ENCODE measurements around the gene SCAF1. TPM values are rescaled to one million over a fixed set of nuclear protein-coding genes. Genes with fewer than 3 reads are reported as not detected.

Gene SCAF1
- total RNA-seq, 1 donor from 2014 or later: 61.0 TPM

GRCh38 chr19:49701271-49701786, 59.3 kb downstream of the SCAF1 start:
- no peaks in the 10 kb centered on the region for H3K9me3 Mint-ChIP-seq
- H3K36me3 Mint-ChIP-seq (ENCODE audit: low read depth): no peaks in the 10 kb centered on the region
- intact Hi-C loops (cut with micrococcal nuclease): no loop called here
- TF ChIP-seq, protein P1, sequence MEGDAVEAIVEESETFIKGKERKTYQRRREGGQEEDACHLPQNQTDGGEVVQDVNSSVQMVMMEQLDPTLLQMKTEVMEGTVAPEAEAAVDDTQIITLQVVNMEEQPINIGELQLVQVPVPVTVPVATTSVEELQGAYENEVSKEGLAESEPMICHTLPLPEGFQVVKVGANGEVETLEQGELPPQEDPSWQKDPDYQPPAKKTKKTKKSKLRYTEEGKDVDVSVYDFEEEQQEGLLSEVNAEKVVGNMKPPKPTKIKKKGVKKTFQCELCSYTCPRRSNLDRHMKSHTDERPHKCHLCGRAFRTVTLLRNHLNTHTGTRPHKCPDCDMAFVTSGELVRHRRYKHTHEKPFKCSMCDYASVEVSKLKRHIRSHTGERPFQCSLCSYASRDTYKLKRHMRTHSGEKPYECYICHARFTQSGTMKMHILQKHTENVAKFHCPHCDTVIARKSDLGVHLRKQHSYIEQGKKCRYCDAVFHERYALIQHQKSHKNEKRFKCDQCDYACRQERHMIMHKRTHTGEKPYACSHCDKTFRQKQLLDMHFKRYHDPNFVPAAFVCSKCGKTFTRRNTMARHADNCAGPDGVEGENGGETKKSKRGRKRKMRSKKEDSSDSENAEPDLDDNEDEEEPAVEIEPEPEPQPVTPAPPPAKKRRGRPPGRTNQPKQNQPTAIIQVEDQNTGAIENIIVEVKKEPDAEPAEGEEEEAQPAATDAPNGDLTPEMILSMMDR (IDR thresholded peaks at IDR 0.05): no peak
- POLR2A ChIA-PET: no interaction called here
- ATAC-seq (ENCODE audit: low read depth) (no peak), DNase-seq (no peak)
- no peaks in the 10 kb centered on the region for H3K4me1 Mint-ChIP-seq
- no peak overlapping the region for H3K27ac Mint-ChIP-seq
- no peak overlapping the region for H3K4me3 Mint-ChIP-seq
- CTCF ChIA-PET: no interaction called here
- H3K27me3 Mint-ChIP-seq: peaks cover 2% of the 10 kb centered on the region

DNA sequence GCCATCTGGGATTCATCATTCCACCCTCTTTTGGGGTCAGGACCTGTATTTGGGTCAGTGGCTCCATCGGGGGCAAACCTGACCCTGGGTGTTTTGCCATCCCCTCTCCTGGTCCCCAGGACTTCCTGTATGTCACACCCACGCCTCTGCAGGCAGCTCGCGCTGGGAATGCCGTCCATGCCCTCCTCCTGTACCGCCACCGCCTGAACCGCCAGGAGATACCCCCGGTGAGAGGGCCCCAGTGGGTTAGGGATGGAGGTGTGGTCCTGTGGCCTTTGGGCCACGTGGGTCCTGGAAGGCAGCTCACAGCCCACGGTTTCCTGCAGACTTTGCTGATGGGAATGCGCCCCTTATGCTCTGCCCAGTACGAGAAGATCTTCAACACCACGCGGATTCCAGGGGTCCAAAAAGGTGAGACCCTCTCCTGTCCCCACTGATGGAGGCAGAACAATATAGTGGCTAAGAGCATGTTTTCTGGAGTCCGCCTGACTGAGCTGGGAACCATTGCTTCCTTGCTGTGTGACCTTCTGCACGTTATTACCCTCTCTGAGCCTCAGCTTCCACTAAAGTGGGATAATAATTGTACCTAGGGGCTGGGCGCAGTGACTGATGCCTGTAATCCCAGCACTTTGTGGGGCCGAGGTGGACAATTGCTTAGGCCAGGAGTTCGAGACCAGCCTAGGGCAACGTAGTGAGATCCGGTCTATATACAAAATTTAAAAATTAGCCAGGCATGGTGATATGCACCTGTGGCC, 63.1 kb downstream of the SCAF1 start:
- ChIA-PET CTCF (no interaction called here), POLR2A (interaction anchor here (0.6 kb wide), 1 partner anchor 20 kb away, joined by 3 read pairs; no protein-coding TSS in a partner anchor)
- Mint-ChIP-seq H3K4me1 (no peaks in the 10 kb centered on the region), H3K27ac (no peak overlapping the region), H3K9me3 (no peaks in the 10 kb centered on the region), H3K27me3 (peaks cover 10% of the 10 kb centered on the region), H3K4me3 (no peak overlapping the region), H3K36me3 (ENCODE audit: low read depth) (no peaks in the 10 kb centered on the region)
- TF ChIP-seq, protein P1 (IDR thresholded peaks at IDR 0.05): no peak
- intact Hi-C loops (cut with micrococcal nuclease): no loop called here
- ATAC-seq (ENCODE audit: low read depth) (no peak), DNase-seq (no peak)

DNA sequence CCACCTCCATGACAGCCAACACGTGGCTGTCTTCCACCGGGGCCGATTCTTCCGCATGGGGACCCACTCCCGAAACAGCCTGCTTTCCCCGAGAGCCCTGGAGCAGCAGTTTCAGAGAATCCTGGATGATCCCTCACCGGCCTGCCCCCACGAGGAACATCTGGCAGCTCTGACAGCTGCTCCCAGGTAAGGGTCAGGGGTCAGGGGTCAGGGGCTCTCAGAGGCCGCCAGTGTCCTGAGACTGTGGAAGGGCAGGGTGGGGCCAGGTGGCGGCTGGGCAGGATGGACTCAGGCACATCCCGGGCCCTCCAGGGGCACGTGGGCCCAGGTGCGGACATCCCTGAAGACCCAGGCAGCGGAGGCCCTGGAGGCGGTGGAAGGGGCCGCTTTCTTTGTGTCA, 63.9 kb downstream of the SCAF1 start:
- H3K4me3 Mint-ChIP-seq: no peak overlapping the region

More for the DNA sequence above, 63.9 kb downstream of the SCAF1 start:
- Mint-ChIP-seq H3K27ac (no peak overlapping the region), H3K4me1 (no peaks in the 10 kb centered on the region), H3K27me3 (peaks cover 11% of the 10 kb centered on the region), H3K36me3 (ENCODE audit: low read depth) (no peaks in the 10 kb centered on the region), H3K9me3 (no peaks in the 10 kb centered on the region)
- DNase-seq (no peak), ATAC-seq (ENCODE audit: low read depth) (no peak)
- intact Hi-C loops (cut with micrococcal nuclease): no loop called here
- CTCF ChIA-PET: no interaction called here
- POLR2A ChIA-PET: no interaction called here
- TF ChIP-seq, protein P1 (IDR thresholded peaks at IDR 0.05): no peak

Other genes starting within 250 kb of the SCAF1 start
- not detected in 2 replicates for gene PTH2, start 218.8 kb upstream of the SCAF1 start, total RNA-seq
- gene GFY, start 216.8 kb upstream of the SCAF1 start, total RNA-seq: not detected in 2 replicates
- gene SLC17A7, start 200.7 kb upstream of the SCAF1 start, total RNA-seq: 0.15 and 0.55 TPM in 2 replicates
- gene PIH1D1, start 190.4 kb upstream of the SCAF1 start, total RNA-seq: 110 and 111 TPM in 2 replicates
- 61.4 and 61.6 TPM in 2 replicates for gene ALDH16A1, start 189.0 kb upstream of the SCAF1 start, total RNA-seq
- 15.4 and 17.7 TPM in 2 replicates for gene FLT3LG, start 168.0 kb upstream of the SCAF1 start, total RNA-seq
- 6,642 and 7,342 TPM in 2 replicates for gene RPL13A, start 154.6 kb upstream of the SCAF1 start, total RNA-seq
- gene RPS11, start 145.8 kb upstream of the SCAF1 start, total RNA-seq: 3,758 and 4,733 TPM in 2 replicates
- 17.4 and 18.8 TPM in 2 replicates for gene FCGRT, start 129.5 kb upstream of the SCAF1 start, total RNA-seq
- 0.89 and 1.1 TPM in 2 replicates for gene RCN3, start 114.2 kb upstream of the SCAF1 start, total RNA-seq
- gene NOSIP, start 61.7 kb upstream of the SCAF1 start, total RNA-seq: 49.9 and 54.8 TPM in 2 replicates
- 1.8 and 2.2 TPM in 2 replicates for gene PRRG2, start 60.9 kb upstream of the SCAF1 start, total RNA-seq
- gene PRR12, start 51.0 kb upstream of the SCAF1 start, total RNA-seq: 37.1 and 42.1 TPM in 2 replicates
- 4.8 and 5.1 TPM in 2 replicates for gene RRAS, start 2.1 kb upstream of the SCAF1 start, total RNA-seq
- gene IRF3, start 23.6 kb downstream of the SCAF1 start, total RNA-seq: 145 and 171 TPM in 2 replicates
- 30.7 and 39.1 TPM in 2 replicates for gene BCL2L12, start 23.7 kb downstream of the SCAF1 start, total RNA-seq
- 372 and 376 TPM in 2 replicates for gene PRMT1, start 35.1 kb downstream of the SCAF1 start, total RNA-seq
- gene ADM5, start 47.4 kb downstream of the SCAF1 start, total RNA-seq: 6.8 and 9.5 TPM in 2 replicates
- 0.35 and 0.51 TPM in 2 replicates for gene CPT1C, start 48.9 kb downstream of the SCAF1 start, total RNA-seq
- 0.39 and 0.55 TPM in 2 replicates for gene TSKS, start 121.1 kb downstream of the SCAF1 start, total RNA-seq
- gene AP2A1, start 124.8 kb downstream of the SCAF1 start, total RNA-seq: 56.7 and 60.6 TPM in 2 replicates
- 12.0 and 15.0 TPM in 2 replicates for gene FUZ, start 171.1 kb downstream of the SCAF1 start, total RNA-seq
- gene MED25, start 176.1 kb downstream of the SCAF1 start, total RNA-seq: 70.1 and 88.8 TPM in 2 replicates
- 103 and 107 TPM in 2 replicates for gene PTOV1, start 208.9 kb downstream of the SCAF1 start, total RNA-seq
- gene PNKP, start 225.4 kb downstream of the SCAF1 start, total RNA-seq: 174 and 205 TPM in 2 replicates
- 21.3 and 28.7 TPM in 2 replicates for gene AKT1S1, start 235.1 kb downstream of the SCAF1 start, total RNA-seq
- 51.1 and 57.0 TPM in 2 replicates for gene TBC1D17, start 235.5 kb downstream of the SCAF1 start, total RNA-seq

All from activated B cell treated with CpG ODN at 0.5 μM for 24 hours (primary cell).